ENCODE data around the gene GFY.

The GFY gene

DNA sequence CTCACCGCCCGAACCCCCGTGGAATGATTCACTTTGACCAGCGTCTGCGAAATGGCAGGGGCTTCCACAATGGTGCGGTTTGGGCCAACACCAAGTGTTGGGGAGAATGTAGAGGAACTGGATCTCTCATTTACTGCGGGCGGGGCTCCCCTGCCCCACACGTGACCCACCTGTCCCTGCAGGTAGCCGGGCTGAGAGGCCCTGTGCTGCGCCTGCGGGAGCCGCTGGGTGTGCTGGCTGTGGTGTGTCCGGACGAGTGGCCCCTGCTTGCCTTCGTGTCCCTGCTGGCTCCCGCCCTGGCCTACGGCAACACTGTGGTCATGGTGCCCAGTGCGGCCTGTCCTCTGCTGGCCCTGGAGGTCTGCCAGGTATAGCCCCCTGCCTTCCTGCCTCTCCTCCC lies 43.0 kb downstream of the GFY start:
- Histone ChIP-seq H2AFZ (ENCODE audit: low read length) (no peak overlapping the region), H3K27me3 (replicated peaks; ENCODE audit: insufficient read depth, low read length) (no peaks in the 10 kb centered on the region), H3K9me3 (replicated peaks; ENCODE audit: insufficient read depth, low read length) (no peaks in the 10 kb centered on the region), H3K4me3 (ENCODE audit: low read length) (no peak overlapping the region), H3K27ac (ENCODE audit: low read length) (peak overlapping the region; percentile 67; the same call in 1 of the 2 replicates), H3K4me1 (ENCODE audit: low read length) (peaks cover 13% of the 10 kb centered on the region), H3K79me2 (ENCODE audit: low read length) (no peaks in the 10 kb centered on the region), H3K36me3 (replicated peaks; ENCODE audit: insufficient read depth, low read length) (no peaks in the 10 kb centered on the region), H3K9ac (ENCODE audit: low read length) (no peak overlapping the region), H3K9me2 (replicated peaks; ENCODE audit: insufficient read depth, low read length) (no peaks in the 10 kb centered on the region), H3F3A (ENCODE audit: insufficient read depth, low read length) (0 out of 2 replicates have a peak, but pooled peaks cover 5% of the 10 kb centered on the region), H3K4me2 (ENCODE audit: low read depth, low read length) (no peak overlapping the region), H4K20me1 (ENCODE audit: insufficient read depth, low read length) (no peaks in the 10 kb centered on the region)
- TF ChIP-seq EZH2 (optimal IDR thresholded peaks at IDR 0.05; ENCODE audit: low read depth, low read length) (no peak), EZH2phosphoT487 (IDR thresholded peaks at IDR 0.05; ENCODE audit: low read length) (no peak)
- TF ChIP-seq, protein P1, sequence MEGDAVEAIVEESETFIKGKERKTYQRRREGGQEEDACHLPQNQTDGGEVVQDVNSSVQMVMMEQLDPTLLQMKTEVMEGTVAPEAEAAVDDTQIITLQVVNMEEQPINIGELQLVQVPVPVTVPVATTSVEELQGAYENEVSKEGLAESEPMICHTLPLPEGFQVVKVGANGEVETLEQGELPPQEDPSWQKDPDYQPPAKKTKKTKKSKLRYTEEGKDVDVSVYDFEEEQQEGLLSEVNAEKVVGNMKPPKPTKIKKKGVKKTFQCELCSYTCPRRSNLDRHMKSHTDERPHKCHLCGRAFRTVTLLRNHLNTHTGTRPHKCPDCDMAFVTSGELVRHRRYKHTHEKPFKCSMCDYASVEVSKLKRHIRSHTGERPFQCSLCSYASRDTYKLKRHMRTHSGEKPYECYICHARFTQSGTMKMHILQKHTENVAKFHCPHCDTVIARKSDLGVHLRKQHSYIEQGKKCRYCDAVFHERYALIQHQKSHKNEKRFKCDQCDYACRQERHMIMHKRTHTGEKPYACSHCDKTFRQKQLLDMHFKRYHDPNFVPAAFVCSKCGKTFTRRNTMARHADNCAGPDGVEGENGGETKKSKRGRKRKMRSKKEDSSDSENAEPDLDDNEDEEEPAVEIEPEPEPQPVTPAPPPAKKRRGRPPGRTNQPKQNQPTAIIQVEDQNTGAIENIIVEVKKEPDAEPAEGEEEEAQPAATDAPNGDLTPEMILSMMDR (IDR thresholded peaks at IDR 0.05; ENCODE audit: low read length) = no peak
- DNase-seq = no peak

DNA sequence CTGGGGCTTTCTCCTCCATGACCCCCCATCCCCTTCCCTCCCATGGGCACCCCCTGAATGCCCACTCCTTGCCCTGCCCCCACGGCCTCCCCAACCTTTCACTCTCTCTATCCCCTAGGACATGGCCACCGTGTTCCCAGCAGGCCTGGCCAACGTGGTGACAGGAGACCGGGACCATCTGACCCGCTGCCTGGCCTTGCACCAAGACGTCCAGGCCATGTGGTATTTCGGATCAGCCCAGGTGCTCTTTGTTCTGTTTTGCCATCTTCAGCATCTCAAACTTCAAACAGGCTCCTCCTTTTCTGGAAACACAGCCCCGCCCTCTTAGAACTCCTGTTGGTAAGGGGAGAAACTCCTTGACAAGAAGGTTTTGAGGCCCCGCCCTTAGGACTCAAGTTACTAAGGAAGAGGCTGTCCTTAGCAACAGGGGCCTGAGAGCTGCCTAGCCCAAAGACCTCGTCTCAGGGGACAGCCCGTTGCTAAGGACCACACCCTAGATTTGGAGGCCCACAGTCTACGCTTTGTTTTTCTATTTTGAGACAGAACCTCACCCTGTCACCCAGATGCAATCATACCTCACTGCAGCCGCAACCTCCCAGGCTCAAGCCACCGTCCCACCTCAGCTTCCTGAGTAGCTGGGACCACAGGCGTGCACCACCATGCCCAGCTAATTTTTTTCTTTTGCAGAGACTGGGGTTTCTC lies 43.7 kb downstream of the GFY start:
- peak; percentile 94 for DNase-seq
- Histone ChIP-seq H3K79me2 (ENCODE audit: low read length) (no peaks in the 10 kb centered on the region), H3K9ac (ENCODE audit: low read length) (no peak overlapping the region), H3K9me3 (replicated peaks; ENCODE audit: insufficient read depth, low read length) (no peaks in the 10 kb centered on the region), H3F3A (ENCODE audit: insufficient read depth, low read length) (0 out of 2 replicates have a peak, but pooled peaks cover 5% of the 10 kb centered on the region), H3K36me3 (replicated peaks; ENCODE audit: insufficient read depth, low read length) (no peaks in the 10 kb centered on the region), H3K9me2 (replicated peaks; ENCODE audit: insufficient read depth, low read length) (no peaks in the 10 kb centered on the region), H3K4me3 (ENCODE audit: low read length) (no peak overlapping the region), H3K4me2 (ENCODE audit: low read depth, low read length) (no peak overlapping the region), H4K20me1 (ENCODE audit: insufficient read depth, low read length) (no peaks in the 10 kb centered on the region), H3K27ac (ENCODE audit: low read length) (peak overlapping the region; percentile 67; the same call in 1 of the 2 replicates), H2AFZ (ENCODE audit: low read length) (no peak overlapping the region), H3K27me3 (replicated peaks; ENCODE audit: insufficient read depth, low read length) (no peaks in the 10 kb centered on the region), H3K4me1 (ENCODE audit: low read length) (peaks cover 15% of the 10 kb centered on the region)
- TF ChIP-seq EZH2phosphoT487 (IDR thresholded peaks at IDR 0.05; ENCODE audit: low read length) = no peak
- TF ChIP-seq, protein P1 (IDR thresholded peaks at IDR 0.05; ENCODE audit: low read length) = no peak
- no peak for TF ChIP-seq EZH2 (optimal IDR thresholded peaks at IDR 0.05; ENCODE audit: low read depth, low read length)

- Histone ChIP-seq H3K4me3 (ENCODE audit: low read length) (no peak overlapping the region), H3K4me1 (ENCODE audit: low read length) (peaks cover 15% of the 10 kb centered on the region), H4K20me1 (ENCODE audit: insufficient read depth, low read length) (no peaks in the 10 kb centered on the region), H3K9ac (ENCODE audit: low read length) (no peak overlapping the region), H3K9me2 (replicated peaks; ENCODE audit: insufficient read depth, low read length) (no peaks in the 10 kb centered on the region), H3K9me3 (replicated peaks; ENCODE audit: insufficient read depth, low read length) (no peaks in the 10 kb centered on the region), H3K27me3 (replicated peaks; ENCODE audit: insufficient read depth, low read length) (no peaks in the 10 kb centered on the region), H3K27ac (ENCODE audit: low read length) (peak overlapping the region; percentile 21; the same call in 1 of the 2 replicates), H2AFZ (ENCODE audit: low read length) (no peak overlapping the region), H3F3A (ENCODE audit: insufficient read depth, low read length) (0 out of 2 replicates have a peak, but pooled peaks cover 5% of the 10 kb centered on the region), H3K4me2 (ENCODE audit: low read depth, low read length) (no peak overlapping the region), H3K36me3 (replicated peaks; ENCODE audit: insufficient read depth, low read length) (no peaks in the 10 kb centered on the region), H3K79me2 (ENCODE audit: low read length) (peaks cover 4% of the 10 kb centered on the region)
- DNase-seq = peak; percentile 43
- TF ChIP-seq EZH2 (optimal IDR thresholded peaks at IDR 0.05; ENCODE audit: low read depth, low read length) (no peak), EZH2phosphoT487 (IDR thresholded peaks at IDR 0.05; ENCODE audit: low read length) (no peak)
- TF ChIP-seq, protein P1 (IDR thresholded peaks at IDR 0.05; ENCODE audit: low read length) = peak; percentile 35
Observed at GRCh38 chr19:49469828-49470614, 44.8 kb downstream of the GFY start.
